GM12874 (cell line): Measurements from ENCODE around the gene YY2.

Source experiments
- TF ChIP-seq, protein P1 (sequence below): IDR thresholded peaks from 2 replicates; pipeline ENCODE4 v1.5.1; 2011; ENCODE audit warnings: low read depth, mild to moderate bottlenecking, control low read depth, low read length, moderate library complexity; ENCODE audit not compliant: insufficient read depth

The YY2 gene

DNA sequence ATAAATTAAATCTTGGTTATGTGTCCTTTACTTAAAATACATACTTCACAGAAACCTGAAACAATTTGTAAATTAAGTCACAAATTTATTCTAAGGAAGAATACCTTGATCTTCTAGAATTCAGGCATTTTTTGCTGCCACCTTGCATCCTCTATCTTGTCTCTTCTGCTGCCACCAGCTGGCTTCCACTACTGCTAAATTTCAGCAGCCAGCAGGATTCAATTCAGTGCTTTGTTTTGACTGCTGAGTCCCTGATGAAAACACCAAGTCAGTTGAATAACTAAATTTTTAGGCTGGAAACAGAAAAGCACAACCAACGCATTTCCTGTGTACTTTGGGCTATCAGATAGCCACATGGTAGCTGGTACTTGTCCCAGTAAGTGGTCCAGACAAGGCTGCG, 18.7 kb upstream of the YY2 start:
- TF ChIP-seq, protein P1, sequence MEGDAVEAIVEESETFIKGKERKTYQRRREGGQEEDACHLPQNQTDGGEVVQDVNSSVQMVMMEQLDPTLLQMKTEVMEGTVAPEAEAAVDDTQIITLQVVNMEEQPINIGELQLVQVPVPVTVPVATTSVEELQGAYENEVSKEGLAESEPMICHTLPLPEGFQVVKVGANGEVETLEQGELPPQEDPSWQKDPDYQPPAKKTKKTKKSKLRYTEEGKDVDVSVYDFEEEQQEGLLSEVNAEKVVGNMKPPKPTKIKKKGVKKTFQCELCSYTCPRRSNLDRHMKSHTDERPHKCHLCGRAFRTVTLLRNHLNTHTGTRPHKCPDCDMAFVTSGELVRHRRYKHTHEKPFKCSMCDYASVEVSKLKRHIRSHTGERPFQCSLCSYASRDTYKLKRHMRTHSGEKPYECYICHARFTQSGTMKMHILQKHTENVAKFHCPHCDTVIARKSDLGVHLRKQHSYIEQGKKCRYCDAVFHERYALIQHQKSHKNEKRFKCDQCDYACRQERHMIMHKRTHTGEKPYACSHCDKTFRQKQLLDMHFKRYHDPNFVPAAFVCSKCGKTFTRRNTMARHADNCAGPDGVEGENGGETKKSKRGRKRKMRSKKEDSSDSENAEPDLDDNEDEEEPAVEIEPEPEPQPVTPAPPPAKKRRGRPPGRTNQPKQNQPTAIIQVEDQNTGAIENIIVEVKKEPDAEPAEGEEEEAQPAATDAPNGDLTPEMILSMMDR = no peak

DNA sequence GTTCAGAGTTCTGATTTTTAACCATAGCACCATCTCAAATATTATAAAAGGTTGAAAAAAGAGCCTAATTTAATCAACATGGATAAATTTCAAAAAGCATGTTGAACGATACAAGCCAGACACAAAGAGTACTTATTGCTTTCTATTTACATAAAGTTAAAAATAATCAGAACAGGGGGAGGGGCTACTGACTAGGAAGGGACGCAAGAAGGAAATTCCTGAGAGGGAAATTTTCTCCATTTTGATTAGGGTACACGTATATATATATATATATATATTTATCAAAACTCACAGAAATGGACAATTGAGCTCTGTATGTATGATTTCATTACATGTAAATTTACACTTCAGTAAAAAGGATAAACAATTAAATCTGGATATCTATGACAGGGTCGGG, 16.9 kb upstream of the YY2 start:
- TF ChIP-seq, protein P1 = no peak

DNA sequence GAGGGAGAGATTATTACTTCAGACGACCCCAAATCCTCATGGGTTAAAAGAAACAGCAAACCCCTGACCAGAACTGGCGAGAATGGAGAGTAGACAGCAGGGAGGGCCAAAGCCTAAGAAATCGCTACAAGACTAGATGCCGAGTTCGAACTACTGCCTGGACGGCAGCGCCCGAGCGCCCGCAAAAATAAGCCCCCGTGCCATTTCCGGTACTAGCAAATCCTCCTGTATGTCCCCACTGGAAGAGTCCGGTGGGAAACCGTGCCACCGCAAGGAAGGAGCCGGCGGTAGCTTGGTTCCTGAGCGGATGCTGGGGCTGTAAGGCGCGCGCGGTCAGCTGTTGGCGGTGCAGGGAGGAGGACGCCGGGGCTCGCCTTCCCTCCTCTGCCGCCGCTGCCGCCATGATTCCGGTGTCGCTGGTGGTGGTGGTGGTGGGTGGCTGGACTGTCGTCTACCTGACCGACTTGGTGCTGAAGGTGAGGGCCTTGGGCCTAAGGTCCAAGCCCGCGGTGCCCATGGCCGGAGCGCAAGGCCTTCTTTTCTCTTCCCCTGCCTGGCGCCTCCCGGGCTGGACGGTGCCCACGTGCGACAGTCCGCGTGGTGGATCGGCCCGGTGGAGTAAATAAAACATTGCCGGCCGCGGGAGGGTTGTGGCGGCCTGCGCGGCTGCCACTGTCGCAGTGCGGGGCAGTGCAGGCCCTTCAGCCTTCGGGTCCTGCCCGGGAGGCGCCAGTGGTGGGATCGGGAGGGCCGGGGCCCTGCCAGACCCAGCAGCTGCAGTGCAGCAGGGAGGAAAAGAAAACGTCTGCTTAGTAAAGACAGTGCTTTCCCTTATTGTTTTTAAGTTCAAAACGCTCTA, 16.2 kb upstream of the YY2 start, which contains the start of gene MBTPS2:
Gene MBTPS2, plus strand, starts transcription at position 284 of the 859 bp plus-strand sequence. Its CDS starts 118 bp downstream, at position 402.
- TF ChIP-seq, protein P1 = no peak

DNA sequence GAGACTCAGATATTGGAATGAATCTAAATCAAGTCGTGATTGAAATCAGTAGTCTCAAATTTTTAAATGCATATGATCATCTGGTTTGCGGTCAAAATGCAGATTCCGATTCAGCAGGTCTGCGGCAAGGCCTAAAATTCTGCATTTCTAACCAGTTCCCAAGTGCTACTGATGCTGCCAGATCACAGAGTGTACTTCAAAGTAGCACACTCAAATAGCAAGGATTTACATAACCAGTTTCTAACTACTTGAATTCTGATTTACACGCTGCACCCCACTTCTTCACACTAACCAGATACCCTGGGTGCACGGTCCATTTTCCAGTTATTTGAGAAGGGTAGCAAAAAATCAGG, 15.6 kb upstream of the YY2 start:
- TF ChIP-seq, protein P1 = no peak

DNA sequence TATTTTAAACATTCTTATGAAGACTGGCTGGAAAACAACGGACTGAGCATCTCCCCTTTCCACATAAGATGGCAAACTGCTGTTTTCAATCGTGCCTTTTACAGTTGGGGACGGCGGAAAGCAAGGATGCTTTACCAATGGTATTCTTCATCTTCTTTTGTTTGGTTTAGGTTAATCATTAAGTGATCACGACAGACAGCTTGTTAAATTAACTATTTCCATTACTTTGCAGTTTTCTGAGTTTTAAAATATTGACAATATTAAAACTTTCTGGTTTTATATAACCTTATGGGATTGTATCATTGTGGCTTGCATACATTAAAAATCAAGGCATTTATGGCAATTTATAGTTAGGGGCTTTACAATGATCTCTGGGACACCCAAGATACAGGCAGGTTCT, 12.6 kb upstream of the YY2 start:
- TF ChIP-seq, protein P1 = no peak

DNA sequence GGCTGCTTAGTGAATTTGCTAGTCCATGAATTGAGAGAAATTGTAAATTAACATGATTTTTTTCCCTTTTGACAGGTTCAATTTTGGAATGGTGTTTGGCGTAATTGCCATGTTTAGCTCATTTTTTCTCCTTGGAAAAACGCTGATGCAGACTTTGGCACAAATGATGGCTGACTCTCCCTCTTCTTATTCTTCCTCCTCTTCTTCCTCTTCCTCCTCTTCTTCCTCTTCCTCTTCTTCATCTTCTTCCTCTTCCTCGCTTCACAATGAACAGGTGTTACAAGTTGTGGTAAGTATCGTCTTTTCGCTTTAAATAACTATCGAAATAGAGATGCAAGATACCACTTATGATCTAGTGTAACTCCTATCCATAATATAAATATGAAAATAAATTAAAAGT, 10.7 kb upstream of the YY2 start:
- TF ChIP-seq, protein P1 = no peak

DNA sequence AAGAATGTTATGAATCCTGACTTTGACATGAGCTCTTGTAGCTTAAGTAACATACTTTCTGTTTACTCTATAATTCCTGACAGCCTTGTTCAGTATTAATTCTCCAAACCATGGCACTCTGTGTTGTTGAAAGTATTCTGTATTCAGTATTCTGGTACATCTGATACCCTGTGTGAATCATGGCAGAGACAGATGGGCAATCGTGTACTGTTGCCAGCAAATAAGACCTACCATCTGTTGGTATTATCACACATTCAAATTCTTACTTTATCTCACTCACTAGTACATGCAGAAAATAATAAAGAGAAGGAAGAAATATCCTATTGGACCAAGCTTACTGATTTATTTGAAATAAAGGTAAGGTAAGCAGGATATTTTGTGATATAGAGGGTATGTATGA, 8.4 kb upstream of the YY2 start:
- TF ChIP-seq, protein P1 = no peak
